Embryonic facial prominence (tissue), 1 donor: Measurements from ENCODE around the gene AJAP1.

Experiments used
- DNase-seq: peaks from one replicate; pipeline ENCODE4 v3.0.0-alpha.2; 2016; ENCODE audit errors: extremely low spot score

AJAP1 gene

GRCh38 chr1:4700801-4701200 is 46.4 kb downstream of the AJAP1 start:
- DNase-seq, result no peak

- DNase-seq, result no peak
Measured at GRCh38 chr1:4701276-4701675, 46.9 kb downstream of the AJAP1 start.

GRCh38 chr1:4702464-4702863 is 48.1 kb downstream of the AJAP1 start:
- DNase-seq, result no peak

- DNase-seq, result no peak
Measured at GRCh38 chr1:4702932-4703331, 48.5 kb downstream of the AJAP1 start.

GRCh38 chr1:4703646-4704045 is 49.2 kb downstream of the AJAP1 start:
- DNase-seq, result no peak

- no peak for DNase-seq
Measured at GRCh38 chr1:4708840-4709507, 54.6 kb downstream of the AJAP1 start.

- no peak for DNase-seq
Measured at GRCh38 chr1:4709641-4710040, 55.2 kb downstream of the AJAP1 start.

GRCh38 chr1:4710592-4711415 is 56.4 kb downstream of the AJAP1 start:
- no peak for DNase-seq

- DNase-seq, result no peak
Measured at GRCh38 chr1:4711416-4712275, 57.2 kb downstream of the AJAP1 start.

- no peak for DNase-seq
Measured at GRCh38 chr1:4713669-4714068, 59.3 kb downstream of the AJAP1 start.

GRCh38 chr1:4716406-4716805 is 62.0 kb downstream of the AJAP1 start:
- DNase-seq, result no peak

- no peak for DNase-seq
Measured at GRCh38 chr1:4718071-4718470, 63.7 kb downstream of the AJAP1 start.

- DNase-seq, result no peak
Measured at GRCh38 chr1:4723106-4723505, 68.7 kb downstream of the AJAP1 start.

GRCh38 chr1:4724001-4724400 is 69.6 kb downstream of the AJAP1 start:
- no peak for DNase-seq

GRCh38 chr1:4724695-4725250 is 70.4 kb downstream of the AJAP1 start:
- no peak for DNase-seq

- no peak for DNase-seq
Measured at GRCh38 chr1:4725416-4725815, 71.0 kb downstream of the AJAP1 start.

GRCh38 chr1:4726620-4727341 is 72.4 kb downstream of the AJAP1 start:
- no peak for DNase-seq

GRCh38 chr1:4728319-4729089 is 74.1 kb downstream of the AJAP1 start:
- DNase-seq, result no peak

- DNase-seq, result no peak
Measured at GRCh38 chr1:4729090-4729471, 74.7 kb downstream of the AJAP1 start.

GRCh38 chr1:4730078-4730477 is 75.7 kb downstream of the AJAP1 start:
- DNase-seq, result no peak
